Parathyroid adenoma (tissue), 2 donors: ENCODE results near the gene FGD2.
"Not testable (repeated sequence)": the region's sequence is repeated elsewhere in the genome, so short reads cannot be mapped to it uniquely, and the experiment has no call there.

Experiments used
- H2AFZ ChIP-seq: fragments of 300-600 bp; sonication (generic); one replicate; pipeline ENCODE4 v1.7.0; 2017; ENCODE audit warnings: antibody characterized with exemption, mild to moderate bottlenecking
- H3K27ac ChIP-seq: fragments of 300-600 bp; sonication (generic); one replicate; pipeline ENCODE4 v1.7.0; 2017
- H3K27me3 ChIP-seq: fragments of 300-600 bp; sonication (generic); one replicate; pipeline ENCODE4 v1.7.0; 2017; ENCODE audit warnings: low read length; ENCODE audit not compliant: control insufficient read depth, insufficient read depth
- H3K36me3 ChIP-seq: fragments of 300-600 bp; sonication (generic); one replicate; pipeline ENCODE4 v1.7.0; 2017; ENCODE audit warnings: low read length; ENCODE audit not compliant: control insufficient read depth, insufficient read depth
- H3K4me1 ChIP-seq: fragments of 300-600 bp; sonication (generic); one replicate; pipeline ENCODE4 v1.7.0; 2017; ENCODE audit warnings: control low read depth
- H3K4me2 ChIP-seq: fragments of 300-600 bp; sonication (generic); one replicate; pipeline ENCODE4 v1.7.0; 2017; ENCODE audit warnings: low read length
- H3K4me3 ChIP-seq: fragments of 300-600 bp; sonication (generic); one replicate; pipeline ENCODE4 v1.7.0; 2017; ENCODE audit warnings: low read depth, low read length
- H3K79me2 ChIP-seq: fragments of 300-600 bp; sonication (generic); one replicate; pipeline ENCODE4 v1.7.0; 2017; ENCODE audit warnings: control low read depth
- H3K9ac ChIP-seq: fragments of 300-600 bp; sonication (generic); one replicate; pipeline ENCODE4 v1.7.0; 2017; ENCODE audit warnings: mild to moderate bottlenecking
- H3K9me3 ChIP-seq: fragments of 300-600 bp; sonication (generic); one replicate; pipeline ENCODE4 v1.7.0; 2017; ENCODE audit warnings: low read length; ENCODE audit not compliant: control insufficient read depth
- TF ChIP-seq, protein P1 (sequence below): fragments of 300-600 bp; sonication (generic); IDR thresholded peaks from one replicate; pipeline ENCODE4 v1.7.0; 2017; ENCODE audit warnings: antibody characterized with exemption, mild to moderate bottlenecking
- donor health status: primary hyperparathyroidism.

FGD2 gene

DNA sequence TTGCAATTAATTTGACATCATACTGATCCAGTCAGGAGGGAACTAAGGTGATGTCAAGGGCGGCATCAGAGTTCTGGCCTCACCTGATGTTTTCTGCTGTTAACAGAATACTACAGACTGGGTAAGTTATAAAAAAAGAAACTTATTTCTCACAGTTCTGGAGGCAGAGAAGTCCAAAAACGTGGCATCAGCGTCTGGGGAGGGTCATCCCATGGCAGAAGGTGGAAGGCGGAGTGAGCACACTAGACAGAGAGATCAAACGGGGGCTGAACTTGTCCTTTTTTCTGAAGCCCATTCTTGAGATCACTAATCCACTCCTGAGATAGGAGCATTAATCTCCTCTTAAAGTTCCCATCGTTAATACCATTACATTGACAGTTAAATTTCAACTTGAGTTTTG is 16.2 kb upstream of the FGD2 start:
- no peaks in the 10 kb centered on the region for H3K27me3 ChIP-seq
- peaks cover 19% of the 10 kb centered on the region for H3K79me2 ChIP-seq
- TF ChIP-seq, protein P1, sequence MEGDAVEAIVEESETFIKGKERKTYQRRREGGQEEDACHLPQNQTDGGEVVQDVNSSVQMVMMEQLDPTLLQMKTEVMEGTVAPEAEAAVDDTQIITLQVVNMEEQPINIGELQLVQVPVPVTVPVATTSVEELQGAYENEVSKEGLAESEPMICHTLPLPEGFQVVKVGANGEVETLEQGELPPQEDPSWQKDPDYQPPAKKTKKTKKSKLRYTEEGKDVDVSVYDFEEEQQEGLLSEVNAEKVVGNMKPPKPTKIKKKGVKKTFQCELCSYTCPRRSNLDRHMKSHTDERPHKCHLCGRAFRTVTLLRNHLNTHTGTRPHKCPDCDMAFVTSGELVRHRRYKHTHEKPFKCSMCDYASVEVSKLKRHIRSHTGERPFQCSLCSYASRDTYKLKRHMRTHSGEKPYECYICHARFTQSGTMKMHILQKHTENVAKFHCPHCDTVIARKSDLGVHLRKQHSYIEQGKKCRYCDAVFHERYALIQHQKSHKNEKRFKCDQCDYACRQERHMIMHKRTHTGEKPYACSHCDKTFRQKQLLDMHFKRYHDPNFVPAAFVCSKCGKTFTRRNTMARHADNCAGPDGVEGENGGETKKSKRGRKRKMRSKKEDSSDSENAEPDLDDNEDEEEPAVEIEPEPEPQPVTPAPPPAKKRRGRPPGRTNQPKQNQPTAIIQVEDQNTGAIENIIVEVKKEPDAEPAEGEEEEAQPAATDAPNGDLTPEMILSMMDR: no peak
- no peaks in the 10 kb centered on the region for H3K9me3 ChIP-seq
- H3K4me3 ChIP-seq: no peak overlapping the region
- H3K9ac ChIP-seq: no peak overlapping the region
- H3K36me3 ChIP-seq: no peaks in the 10 kb centered on the region
- no peak overlapping the region for H2AFZ ChIP-seq
- H3K27ac ChIP-seq: no peak overlapping the region
- no peak overlapping the region for H3K4me2 ChIP-seq
- H3K4me1 ChIP-seq: peaks cover 7% of the 10 kb centered on the region

DNA sequence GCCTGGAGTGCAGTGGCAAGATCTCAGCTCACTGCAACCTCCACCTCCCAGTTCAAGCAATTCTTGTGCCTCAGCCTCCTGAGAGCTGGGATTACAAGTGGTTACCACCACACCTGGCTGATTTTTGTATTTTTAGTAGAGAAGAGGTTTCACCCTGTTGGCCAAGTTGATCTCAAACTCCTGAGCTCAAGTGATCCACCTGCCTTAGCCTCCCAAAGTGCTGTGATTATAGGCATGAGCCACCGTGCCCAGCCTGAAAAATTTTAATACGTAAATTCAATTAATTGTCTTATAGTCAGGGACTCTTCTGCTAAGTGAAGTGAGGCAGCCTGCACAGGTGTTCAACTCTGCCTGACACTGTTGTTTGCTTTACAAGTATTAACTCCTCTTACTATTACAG is 15.1 kb upstream of the FGD2 start:
- H3K9me3 ChIP-seq, H3K4me3 ChIP-seq, H3K79me2 ChIP-seq, H3K4me2 ChIP-seq, H3K9ac ChIP-seq, H2AFZ ChIP-seq, H3K36me3 ChIP-seq, H3K27me3 ChIP-seq, H3K27ac ChIP-seq, H3K4me1 ChIP-seq: not testable (repeated sequence)

GRCh38 chr6:36997811-36998722 is 7.4 kb upstream of the FGD2 start:
- Histone ChIP-seq H3K9me3 (no peaks in the 10 kb centered on the region), H3K79me2 (no peaks in the 10 kb centered on the region), H3K9ac (peak overlapping the region; percentile 46), H3K4me2 (peak overlapping the region; percentile 29), H3K4me3 (no peak overlapping the region), H3K27ac (peak overlapping the region; percentile 98), H3K27me3 (no peaks in the 10 kb centered on the region), H3K4me1 (peaks cover 31% of the 10 kb centered on the region), H3K36me3 (no peaks in the 10 kb centered on the region), H2AFZ (peak overlapping the region; percentile 91)
- TF ChIP-seq, protein P1: no peak

GRCh38 chr6:36998723-36999038 is 6.8 kb upstream of the FGD2 start:
- Histone ChIP-seq H3K9ac (no peak overlapping the region), H3K4me2 (peak overlapping the region; percentile 29), H3K79me2 (no peaks in the 10 kb centered on the region), H3K36me3 (no peaks in the 10 kb centered on the region), H2AFZ (peak overlapping the region; percentile 91), H3K27ac (peak overlapping the region; percentile 98), H3K4me3 (no peak overlapping the region), H3K27me3 (no peaks in the 10 kb centered on the region), H3K4me1 (peaks cover 32% of the 10 kb centered on the region), H3K9me3 (no peaks in the 10 kb centered on the region)
- TF ChIP-seq, protein P1: no peak

DNA sequence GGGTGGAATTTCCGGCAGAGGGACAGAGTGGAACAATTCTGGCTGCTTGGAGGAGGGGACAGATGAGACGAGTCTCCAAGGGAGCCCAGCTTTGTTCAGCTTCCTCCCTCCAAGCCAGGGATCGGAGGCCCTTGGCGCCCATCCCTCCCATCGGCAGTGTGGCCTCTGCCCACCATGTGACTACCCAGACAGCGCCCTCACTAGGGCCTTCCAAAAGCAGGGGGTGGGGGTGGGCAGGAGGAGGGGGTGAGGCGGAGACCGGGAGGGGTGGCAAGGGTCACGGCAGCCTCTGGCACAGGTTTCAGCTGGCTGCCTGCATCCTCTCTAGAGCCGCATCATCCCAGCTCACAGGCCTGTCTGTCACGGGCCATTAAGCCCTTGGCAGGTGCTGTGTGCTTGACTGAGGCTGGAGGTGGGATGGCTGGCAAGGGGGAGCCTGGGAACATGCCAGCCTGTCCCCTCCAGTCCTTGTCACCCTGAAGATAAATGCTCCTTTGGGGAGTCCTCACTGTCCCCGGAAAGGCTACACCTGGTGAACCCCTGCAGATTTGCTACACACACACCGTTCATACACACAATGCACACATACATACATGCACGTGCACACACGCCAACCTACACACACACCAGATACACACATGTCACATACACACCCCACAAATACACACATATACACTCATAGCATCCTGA is 6.2 kb upstream of the FGD2 start:
- H3K79me2 ChIP-seq: no peaks in the 10 kb centered on the region
- H3K27ac ChIP-seq: peak overlapping the region; percentile 98
- peak overlapping the region; percentile 29 for H3K4me2 ChIP-seq
- H3K36me3 ChIP-seq: no peaks in the 10 kb centered on the region
- H2AFZ ChIP-seq: peak overlapping the region; percentile 91
- no peaks in the 10 kb centered on the region for H3K9me3 ChIP-seq
- no peak overlapping the region for H3K9ac ChIP-seq
- H3K27me3 ChIP-seq: no peaks in the 10 kb centered on the region
- no peak overlapping the region for H3K4me3 ChIP-seq
- TF ChIP-seq, protein P1: no peak
- H3K4me1 ChIP-seq: peaks cover 37% of the 10 kb centered on the region
